Hippocampal formation (tissue), 2 donors: ENCODE measurements around the gene STRN4.
"Not testable (repeated sequence)": the region's sequence is repeated elsewhere in the genome, so short reads cannot be mapped to it uniquely, and the experiment has no call there.

Experiments
- DNase-seq, 2 donors: peaks; one replicate each; lab custom pipeline; 2025; lab: John Stamatoyannopoulos, UW

STRN4 gene

GRCh38 chr19:46746281-46747057 lies at the start of gene STRN4:
Gene STRN4 (minus strand): TSS chr19:46746450. CDS start chr19:46746430, 20 bp downstream.
- DNase-seq, result peak; percentile 30 to 45

GRCh38 chr19:46791944-46792343 lies 45.7 kb upstream of the STRN4 start:
- DNase-seq, result no peak

GRCh38 chr19:46789371-46789770 lies 43.1 kb upstream of the STRN4 start:
- DNase-seq, result no peak

- DNase-seq, result no peak
Measured at GRCh38 chr19:46788968-46789338, 42.7 kb upstream of the STRN4 start.

- peak; percentile 23 to 79 for DNase-seq
Measured at GRCh38 chr19:46788262-46788967, 42.2 kb upstream of the STRN4 start, which contains the start of gene SLC1A5. Gene SLC1A5 (minus strand): TSS chr19:46788594. CDS start chr19:46787965, 629 bp downstream.

- DNase-seq, result no peak
Measured at GRCh38 chr19:46787331-46788261, 41.3 kb upstream of the STRN4 start.

GRCh38 chr19:46787040-46787330 lies 40.7 kb upstream of the STRN4 start:
- DNase-seq, result no peak

GRCh38 chr19:46786236-46787039 lies 40.2 kb upstream of the STRN4 start:
- DNase-seq, result no peak

GRCh38 chr19:46785980-46786235 lies 39.7 kb upstream of the STRN4 start:
- no peak for DNase-seq

- DNase-seq, result no peak
Measured at GRCh38 chr19:46785054-46785979, 39.1 kb upstream of the STRN4 start.

- DNase-seq, result no peak
Measured at GRCh38 chr19:46784262-46785053, 38.2 kb upstream of the STRN4 start.

GRCh38 chr19:46783670-46784069 lies 37.4 kb upstream of the STRN4 start:
- no peak for DNase-seq

- no peak for DNase-seq
Measured at GRCh38 chr19:46782355-46783019, 36.2 kb upstream of the STRN4 start.

GRCh38 chr19:46777956-46778645 lies 31.9 kb upstream of the STRN4 start:
- DNase-seq, result not testable (repeated sequence)

- no peak for DNase-seq
Measured at GRCh38 chr19:46776927-46777911, 31.0 kb upstream of the STRN4 start.

GRCh38 chr19:46775642-46776258 lies 29.5 kb upstream of the STRN4 start:
- no peak for DNase-seq

GRCh38 chr19:46773018-46773399 lies 26.8 kb upstream of the STRN4 start:
- DNase-seq, result no peak
